HepG2 (cell line): ENCODE data around the gene NDRG3. TPM values are rescaled to one million over a fixed set of nuclear protein-coding genes. Genes with fewer than 3 reads are reported as not detected.
"Not testable (repeated sequence)": the region's sequence is repeated elsewhere in the genome, so short reads cannot be mapped to it uniquely, and the experiment has no call there.

Source experiments
- ATAC-seq: fragments of 200-7000 bp; cut with Tn5 transposase; 3 replicates; pipeline ENCODE4 v1.9.1; 2020; ENCODE audit warnings: mild to moderate bottlenecking, moderate library complexity
- BruUV-seq: library from RNA; stranded (reverse); fragments of 400-500 nt; replicated peaks from 2 replicates; lab custom pipeline; 2021; lab: Mats Ljungman, UMichigan
- CTCF ChIA-PET: fragments of 300-600 bp; formaldehyde crosslinking; extraction: SDS; loops from one replicate; lab custom pipeline; 2021; ENCODE audit warnings: low total read pairs, inconsistent platforms, low intra/inter-chr PET ratio; lab: Yijun Ruan, JAX
- POLR2A ChIA-PET: fragments of 350-600 bp; sonication (Branson Sonifier 250); formaldehyde crosslinking; loops from one replicate; lab custom pipeline; 2020; ENCODE audit warnings: antibody characterized with exemption, inconsistent platforms; lab: Yijun Ruan, JAX
- DNase-seq: peaks from one replicate; pipeline ENCODE4 v3.0.0-alpha.2; 2015; ENCODE audit warnings: low spot score
- FAIRE-seq: peaks from 3 replicates; lab custom pipeline; 2011; peaks lifted over from hg19 to GRCh38; lab: Jason Lieb, UNC
- H2AFZ ChIP-seq: one replicate; pipeline ENCODE4 v1.6.1; 2011; ENCODE audit warnings: low read length, inconsistent platforms
- H3K27ac ChIP-seq: fragments of 300-600 bp; 3 replicates; pipeline ENCODE4 v1.8.0; 2011; ENCODE audit warnings: mixed run types, mild to moderate bottlenecking, mixed read lengths, low read length, inconsistent platforms; ENCODE audit not compliant: insufficient read depth; ENCODE audit errors: extremely low read length
- H3K27me3 ChIP-seq, 2 experiments: fragments of 200-600 bp in 1 of 2; 2 replicates in 1 of 2; 3 replicates in 1 of 2; pipeline versions ENCODE4 v1.6.0 to v1.8.0; 2011; ENCODE audit warnings: low read length in 2 of 2, mild to moderate bottlenecking in 2 of 2, moderate library complexity in 2 of 2, inconsistent platforms in 1 of 2; ENCODE audit not compliant: insufficient read depth in 2 of 2, control insufficient read depth in 1 of 2
- H3K36me3 ChIP-seq, 2 experiments: fragments of 200-600 bp in 1 of 2; replicated peaks in 1 of 2; 2 replicates in 1 of 2; 3 replicates in 1 of 2; pipeline versions ENCODE4 v1.5.1 to v1.8.0; 2011; ENCODE audit warnings: low read length in 2 of 2, inconsistent platforms in 1 of 2; ENCODE audit not compliant: insufficient read depth in 2 of 2, control insufficient read depth in 1 of 2
- H3K4me1 ChIP-seq: 2 replicates; pipeline ENCODE4 v1.5.1; 2012; ENCODE audit warnings: low read length, inconsistent platforms; ENCODE audit not compliant: insufficient read depth
- H3K4me2 ChIP-seq: 2 replicates; pipeline ENCODE4 v1.6.0; 2011; ENCODE audit warnings: low read depth, low read length, inconsistent platforms
- H3K4me3 ChIP-seq, 3 experiments: fragments of 200-600 bp in 1 of 3; sonication (generic), shearing (Covaris generic) in 1 of 3; replicated peaks in 1 of 3; 2 replicates each; pipeline ENCODE4 v1.5.1; 2011 to 2016; ENCODE audit warnings: low read length in 3 of 3, inconsistent platforms in 2 of 3, low read depth in 2 of 3, mild to moderate bottlenecking in 2 of 3, control low read depth in 1 of 3, mixed read lengths in 1 of 3; ENCODE audit not compliant: insufficient read depth in 1 of 3
- H3K79me2 ChIP-seq: one replicate; pipeline ENCODE4 v1.6.1; 2011; ENCODE audit warnings: low read length, inconsistent platforms; ENCODE audit not compliant: insufficient read depth
- H3K9ac ChIP-seq: 2 replicates; pipeline ENCODE4 v1.6.0; 2011; ENCODE audit warnings: mild to moderate bottlenecking, low read depth, low read length, inconsistent platforms; ENCODE audit not compliant: insufficient read depth
- H3K9me3 ChIP-seq: 2 replicates; pipeline ENCODE4 v1.5.1; 2012; ENCODE audit warnings: mild to moderate bottlenecking, low read length
- H4K20me1 ChIP-seq: 2 replicates; pipeline ENCODE4 v1.6.0; 2011; ENCODE audit warnings: inconsistent platforms, mild to moderate bottlenecking, low read length, moderate library complexity; ENCODE audit not compliant: insufficient read depth
- CEBPB ChIP-seq: IDR thresholded peaks from 2 replicates; pipeline ENCODE4 v1.6.1; 2011; ENCODE audit warnings: low read depth, low read length, improper control_type of control experiment, borderline replicate concordance
- WGBS: methylation state at CpG from one replicate; pipeline ENCODE4 v1.1.6; 2017; ENCODE audit warnings: low lambda C conversion rate; 5-methylcytosine and 5-hydroxymethylcytosine counted together
- in situ Hi-C: cut with HindIII; loops from 2 replicates; pipeline ENCODE4 v1.10.0; 2017; ENCODE audit warnings: low pct_unique_long_range_greater_than_20kb; ENCODE audit not compliant: extremely low pct_ligation_motif_present
- intact Hi-C: fragments of 100-400 bp; cut with micrococcal nuclease; formaldehyde crosslinking; loops from one replicate; pipeline ENCODE4 v1.10.0; 2022; ENCODE audit not compliant: unreplicated experiment
- polyA plus RNA-seq, 8 experiments: library from polyadenylated mRNA; depleted of rRNA in 3 of 8; stranded (reverse) in 7 of 8; unstranded in 1 of 8; fragments of >200 nt; fragmentation: Illumina TruSeq in 4 of 8; extraction: Trizol in 4 of 8; gene quantifications; 2 replicates each; pipeline versions ENCODE4 v1.2.1 to v1.2.3, GENCODE V29; 2011 to 2016; ENCODE audit warnings: low read depth in 4 of 8, missing spikeins in 1 of 8, mixed read lengths in 1 of 8; ENCODE audit not compliant: insufficient read depth in 1 of 8
- total RNA-seq, 5 experiments: library from RNA; depleted of rRNA; stranded (reverse); fragments of >200 nt; fragmentation: Illumina TruSeq; extraction: Trizol; gene quantifications; 2 replicates each; pipeline ENCODE4 v1.2.3, GENCODE V29; 2016; ENCODE audit warnings: low read depth in 1 of 5
- TF ChIP-seq, protein P1 (sequence below): sonication (generic); formaldehyde crosslinking; IDR thresholded peaks from 2 replicates; pipeline ENCODE4 v1.4.0; 2020; ENCODE audit warnings: mild to moderate bottlenecking, low read depth, missing genetic modification reagents

Gene NDRG3
- total and polyA plus RNA-seq, 2 of the 13 experiments (the other 11 are each of a cell fraction or from before 2014, with no cell fraction given), result 36.0 to 40.5 TPM

DNA sequence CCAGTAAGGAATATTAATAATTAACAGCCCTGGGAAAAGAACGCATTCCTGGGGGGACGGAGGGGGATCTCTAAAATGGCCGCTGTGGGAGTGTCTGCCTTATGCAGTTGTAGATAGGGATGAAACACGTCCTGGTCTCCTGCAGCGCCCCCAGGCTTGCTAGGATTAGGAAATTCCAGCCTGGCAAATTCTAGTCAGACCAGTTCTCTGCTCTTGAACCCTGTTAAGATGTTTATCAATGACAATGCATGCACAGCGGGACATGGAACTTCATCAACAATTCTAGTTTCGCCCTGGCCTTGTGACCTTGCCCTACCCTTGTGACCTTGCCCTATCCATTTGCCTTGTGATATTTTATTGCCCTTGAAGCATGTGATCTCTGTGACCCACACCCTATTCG lies 50.4 kb downstream of the NDRG3 start:
- H2AFZ ChIP-seq, H3K79me2 ChIP-seq, H3K4me2 ChIP-seq, H3K9ac ChIP-seq, H3K9me3 ChIP-seq, H3K36me3 ChIP-seq, H3K4me1 ChIP-seq, ATAC-seq, H3K27me3 ChIP-seq, CTCF ChIA-PET, FAIRE-seq, H4K20me1 ChIP-seq, POLR2A ChIA-PET, H3K4me3 ChIP-seq, DNase-seq, in situ Hi-C loops, H3K27ac ChIP-seq, intact Hi-C loops, BruUV-seq: not testable (repeated sequence)
- WGBS, result 93% methylated on average over 8 of the region's 8 CpGs

DNA sequence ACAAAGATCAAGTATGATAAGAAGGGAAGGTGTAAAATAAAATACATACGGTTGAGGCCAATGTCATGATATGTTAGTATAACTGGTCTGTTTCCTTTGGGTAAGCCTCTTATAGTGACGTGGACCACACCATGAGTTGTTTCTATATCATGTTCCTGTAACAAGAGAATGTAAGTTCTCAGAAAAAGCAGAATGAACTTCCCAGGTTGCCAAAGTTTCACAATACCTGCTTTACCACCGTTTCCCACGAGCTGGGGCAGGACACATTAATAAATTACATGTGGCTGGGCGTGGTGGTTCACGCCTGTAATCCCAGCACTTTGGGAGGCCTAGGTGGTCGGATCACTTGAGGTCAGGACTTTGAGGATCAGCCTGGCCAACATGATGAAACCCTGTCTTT lies 57.3 kb downstream of the NDRG3 start:
- ATAC-seq, result no peak
- in situ Hi-C loops (no loop called here), intact Hi-C loops (no loop called here)
- FAIRE-seq, result no peak
- H4K20me1 ChIP-seq, result no peaks in the 10 kb centered on the region
- DNase-seq, result no peak
- TF ChIP-seq CEBPB, result 0 out of 2 replicates have a peak, but pooled peaks have one; percentile 25
- TF ChIP-seq, protein P1, sequence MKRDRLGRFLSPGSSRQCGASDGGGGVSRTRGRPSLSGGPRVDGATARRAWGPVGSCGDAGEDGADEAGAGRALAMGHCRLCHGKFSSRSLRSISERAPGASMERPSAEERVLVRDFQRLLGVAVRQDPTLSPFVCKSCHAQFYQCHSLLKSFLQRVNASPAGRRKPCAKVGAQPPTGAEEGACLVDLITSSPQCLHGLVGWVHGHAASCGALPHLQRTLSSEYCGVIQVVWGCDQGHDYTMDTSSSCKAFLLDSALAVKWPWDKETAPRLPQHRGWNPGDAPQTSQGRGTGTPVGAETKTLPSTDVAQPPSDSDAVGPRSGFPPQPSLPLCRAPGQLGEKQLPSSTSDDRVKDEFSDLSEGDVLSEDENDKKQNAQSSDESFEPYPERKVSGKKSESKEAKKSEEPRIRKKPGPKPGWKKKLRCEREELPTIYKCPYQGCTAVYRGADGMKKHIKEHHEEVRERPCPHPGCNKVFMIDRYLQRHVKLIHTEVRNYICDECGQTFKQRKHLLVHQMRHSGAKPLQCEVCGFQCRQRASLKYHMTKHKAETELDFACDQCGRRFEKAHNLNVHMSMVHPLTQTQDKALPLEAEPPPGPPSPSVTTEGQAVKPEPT, result no peak
- H3K4me1 ChIP-seq, result no peaks in the 10 kb centered on the region
- no peak overlapping the region for H3K27ac ChIP-seq
- no peak overlapping the region for H3K9ac ChIP-seq
- ChIA-PET POLR2A (no interaction called here), CTCF (no interaction called here)
- H3K4me2 ChIP-seq, result no peak overlapping the region
- WGBS, result 93% methylated on average over 7 of the region's 7 CpGs
- H3K9me3 ChIP-seq, result no peaks in the 10 kb centered on the region
- H3K36me3 ChIP-seq, result peaks cover 15 to 41% of the 10 kb centered on the region in 2 experiments; a peak in 4 of 5 replicates
- no peaks in the 10 kb centered on the region for H3K79me2 ChIP-seq
- H3K4me3 ChIP-seq, result no peak overlapping the region
- H2AFZ ChIP-seq, result no peak overlapping the region
- no TSS peak for BruUV-seq
- H3K27me3 ChIP-seq, result no peaks in the 10 kb centered on the region
